Stomach (tissue), 4 donors: ENCODE results near the gene TOB2.

Experiments used
- CTCF ChIP-seq, 7 experiments: fragments of 450-650 bp in 4 of 7; fragments of 200-600 bp in 3 of 7; sonication (generic) in 3 of 7; IDR thresholded peaks; one replicate each; pipeline ENCODE4 v1.5.1; 2016 to 2019; ENCODE audit warnings: antibody characterized with exemption in 7 of 7, control low read depth in 2 of 7, mild to moderate bottlenecking in 1 of 7
- POLR2A ChIP-seq, 4 donors: fragments of 450-650 bp; IDR thresholded peaks; one replicate each; pipeline ENCODE4 v1.6.1; 2016; ENCODE audit warnings: antibody characterized with exemption in 4 of 4, control low read depth in 2 of 4, mild to moderate bottlenecking in 1 of 4, moderate library complexity in 1 of 4
- POLR2AphosphoS5 ChIP-seq, 3 donors: sonication (generic); formaldehyde crosslinking; IDR thresholded peaks; one replicate each; pipeline ENCODE4 v1.6.1; 2016; ENCODE audit warnings: antibody characterized with exemption in 3 of 3

GRCh38 chr22:41468381-41469217 lies 22.0 kb upstream of the TOB2 start, which contains the start of the genes ACO2 and PHF5A:
- TF ChIP-seq CTCF (IDR thresholded peaks at IDR 0.05) (no peak), POLR2AphosphoS5 (IDR thresholded peaks at IDR 0.05) (peak; percentile 96 to 98 (median 96)), POLR2A (IDR thresholded peaks at IDR 0.05) (no peak)
